Activated CD8-positive, alpha-beta T cell treated with anti-CD3 and anti-CD28 coated beads for 36 hours (primary cell): ENCODE data around the gene FBXO3. TPM values are rescaled to one million over a fixed set of nuclear protein-coding genes. Genes with fewer than 3 reads are reported as not detected.

Source experiments
- ATAC-seq: fragments of 200-7000 bp; cut with Tn5 transposase; one replicate; pipeline ENCODE4 v1.10.0; 2021; ENCODE audit warnings: mild to moderate bottlenecking, moderate library complexity
- CTCF ChIA-PET: fragments of 350-600 bp; sonication (Branson Sonifier 250); formaldehyde crosslinking; loops from one replicate; lab custom pipeline; 2021; ENCODE audit warnings: antibody characterized with exemption; lab: Charles Lee
- POLR2A ChIA-PET: fragments of 350-600 bp; sonication (Branson Sonifier 250); formaldehyde crosslinking; loops from one replicate; lab custom pipeline; 2021; ENCODE audit warnings: antibody characterized with exemption; lab: Charles Lee
- DNase-seq: peaks from one replicate; pipeline ENCODE4 v3.0.0-alpha.2; 2020
- H3K27ac Mint-ChIP-seq: one replicate; pipeline ENCODE4 v1.8.0; 2021; ENCODE audit warnings: mild to moderate bottlenecking, mixed read lengths
- H3K27me3 Mint-ChIP-seq: one replicate; pipeline ENCODE4 v1.8.0; 2021; ENCODE audit warnings: mixed read lengths
- H3K36me3 Mint-ChIP-seq: one replicate; pipeline ENCODE4 v1.8.0; 2021; ENCODE audit warnings: low read depth, mixed read lengths
- H3K4me1 Mint-ChIP-seq: one replicate; pipeline ENCODE4 v1.8.0; 2021; ENCODE audit warnings: low read depth, mixed read lengths
- H3K4me3 Mint-ChIP-seq: one replicate; pipeline ENCODE4 v1.8.0; 2021; ENCODE audit warnings: mild to moderate bottlenecking, moderate library complexity, mixed read lengths
- H3K9me3 Mint-ChIP-seq: one replicate; pipeline ENCODE4 v1.8.0; 2021; ENCODE audit warnings: mixed read lengths
- intact Hi-C: fragments of 100-400 bp; cut with micrococcal nuclease; formaldehyde crosslinking; loops from one replicate; pipeline ENCODE4 v1.10.0; 2022
- total RNA-seq, 2 experiments: library from RNA; stranded (reverse); gene quantifications; one replicate each; pipeline ENCODE4 v1.2.3, GENCODE V29; 2021
- TF ChIP-seq, protein P1 (sequence below): fragments of 200-600 bp; IDR thresholded peaks from one replicate; pipeline ENCODE4 v1.8.0; 2022; ENCODE audit warnings: antibody characterized with exemption, mild to moderate bottlenecking

FBXO3 gene
- total RNA-seq, 2 experiments from 2014 or later: 9.0 to 11.5 TPM

DNA sequence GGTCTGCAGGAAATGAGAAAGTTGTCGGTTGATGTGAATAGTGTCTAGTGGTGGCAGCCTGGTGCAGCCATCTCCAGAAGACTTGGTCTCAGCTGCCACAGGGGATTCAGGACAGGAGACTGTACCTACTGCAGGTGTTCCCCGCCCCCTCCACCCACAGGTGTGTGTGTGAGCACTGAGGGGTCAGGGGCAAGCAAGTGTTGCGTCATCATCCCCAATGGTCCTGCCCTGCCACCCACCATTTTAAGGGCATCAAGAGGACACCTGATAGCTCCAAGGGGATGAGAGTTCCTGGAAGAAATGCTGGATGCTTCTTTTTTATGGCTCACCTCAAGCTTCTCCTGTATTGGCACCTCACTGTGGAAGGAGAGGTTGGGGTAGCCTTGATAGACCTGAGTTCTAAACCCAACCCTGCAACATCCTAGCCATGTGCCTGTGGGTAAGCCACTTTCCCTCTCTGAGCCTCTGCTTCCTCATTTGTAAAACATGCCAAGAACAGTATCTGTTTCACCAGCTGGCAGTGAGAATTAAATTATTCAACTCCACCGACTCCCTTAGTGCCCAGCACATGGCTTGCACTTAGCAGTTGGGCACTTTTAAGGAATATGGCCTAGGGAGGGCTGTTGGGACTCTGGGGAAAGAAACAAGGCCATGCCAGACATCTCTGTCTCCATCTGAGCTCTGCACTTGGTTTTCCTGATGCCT is 79.8 kb downstream of the FBXO3 start:
- intact Hi-C loops: no loop called here
- Mint-ChIP-seq H3K9me3 (no peaks in the 10 kb centered on the region), H3K27me3 (peaks cover 7% of the 10 kb centered on the region), H3K4me3 (no peak overlapping the region), H3K4me1 (peaks cover 6% of the 10 kb centered on the region), H3K36me3 (no peaks in the 10 kb centered on the region), H3K27ac (no peak overlapping the region)
- TF ChIP-seq, protein P1, sequence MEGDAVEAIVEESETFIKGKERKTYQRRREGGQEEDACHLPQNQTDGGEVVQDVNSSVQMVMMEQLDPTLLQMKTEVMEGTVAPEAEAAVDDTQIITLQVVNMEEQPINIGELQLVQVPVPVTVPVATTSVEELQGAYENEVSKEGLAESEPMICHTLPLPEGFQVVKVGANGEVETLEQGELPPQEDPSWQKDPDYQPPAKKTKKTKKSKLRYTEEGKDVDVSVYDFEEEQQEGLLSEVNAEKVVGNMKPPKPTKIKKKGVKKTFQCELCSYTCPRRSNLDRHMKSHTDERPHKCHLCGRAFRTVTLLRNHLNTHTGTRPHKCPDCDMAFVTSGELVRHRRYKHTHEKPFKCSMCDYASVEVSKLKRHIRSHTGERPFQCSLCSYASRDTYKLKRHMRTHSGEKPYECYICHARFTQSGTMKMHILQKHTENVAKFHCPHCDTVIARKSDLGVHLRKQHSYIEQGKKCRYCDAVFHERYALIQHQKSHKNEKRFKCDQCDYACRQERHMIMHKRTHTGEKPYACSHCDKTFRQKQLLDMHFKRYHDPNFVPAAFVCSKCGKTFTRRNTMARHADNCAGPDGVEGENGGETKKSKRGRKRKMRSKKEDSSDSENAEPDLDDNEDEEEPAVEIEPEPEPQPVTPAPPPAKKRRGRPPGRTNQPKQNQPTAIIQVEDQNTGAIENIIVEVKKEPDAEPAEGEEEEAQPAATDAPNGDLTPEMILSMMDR: no peak
- ATAC-seq: no peak
- POLR2A ChIA-PET: interaction anchor here (0.7 to 1.9 kb wide), 2 partner anchors 9 to 13 kb away, joined by 3 to 4 read pairs; no protein-coding TSS in a partner anchor
- no peak for DNase-seq
- CTCF ChIA-PET: interaction anchor here (1.2 kb wide), 1 partner anchor 60 kb away, joined by 3 read pairs; no protein-coding TSS in a partner anchor

DNA sequence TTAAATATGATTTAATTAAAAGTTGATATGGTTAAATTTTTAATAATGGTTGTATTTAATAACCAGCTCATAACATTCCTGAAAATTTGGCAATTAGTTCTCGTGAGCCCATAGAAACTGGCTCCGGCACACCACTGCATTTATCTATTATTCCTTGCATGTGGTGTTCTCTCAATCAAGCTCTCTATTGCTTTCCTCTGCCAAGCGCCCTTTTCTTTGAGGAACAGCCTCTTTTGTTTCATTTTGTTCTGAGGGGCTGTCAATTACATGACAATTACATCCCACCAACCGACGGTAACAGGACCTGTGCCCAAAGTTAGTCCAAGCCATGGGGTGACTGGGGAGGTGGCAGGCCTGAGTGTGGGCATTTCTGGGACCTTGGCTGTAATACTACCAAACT is 81.8 kb downstream of the FBXO3 start:
- CTCF ChIA-PET: interaction anchor here (1.7 kb wide), 1 partner anchor 93 kb away, joined by 3 read pairs; no protein-coding TSS in a partner anchor
- intact Hi-C loops: no loop called here
- Mint-ChIP-seq H3K27ac (no peak overlapping the region), H3K4me1 (peaks cover 6% of the 10 kb centered on the region), H3K36me3 (no peaks in the 10 kb centered on the region), H3K27me3 (peaks cover 6% of the 10 kb centered on the region), H3K9me3 (no peaks in the 10 kb centered on the region), H3K4me3 (no peak overlapping the region)
- TF ChIP-seq, protein P1: no peak
- DNase-seq (no peak), ATAC-seq (no peak)
- POLR2A ChIA-PET: interaction anchor here (1.3 kb wide), 1 partner anchor 24 kb away, joined by 3 read pairs; no protein-coding TSS in a partner anchor

DNA sequence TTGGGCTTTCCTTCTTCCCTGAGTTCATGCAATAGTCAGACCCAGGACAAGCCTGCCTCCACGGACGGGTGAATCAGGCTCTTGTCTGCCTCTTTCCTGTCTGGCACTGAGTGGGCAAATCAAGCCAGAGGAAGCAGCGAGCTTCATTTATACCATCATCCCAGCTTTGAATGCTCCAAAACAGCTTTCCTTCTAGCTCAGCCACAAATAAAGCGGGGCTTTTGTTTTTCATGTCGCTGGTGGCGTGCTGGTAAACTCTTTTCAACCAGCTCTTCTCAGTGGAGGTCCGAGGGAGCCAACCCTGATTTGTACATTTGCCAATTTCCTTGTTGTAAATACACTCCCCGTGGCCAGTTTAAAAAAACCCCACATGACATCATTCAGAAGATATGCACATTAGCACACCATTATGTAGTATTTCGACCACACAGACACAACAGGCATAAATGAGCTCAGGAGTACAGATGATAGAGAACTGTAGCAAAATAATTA is 82.3 kb downstream of the FBXO3 start:
- no peaks in the 10 kb centered on the region for H3K36me3 Mint-ChIP-seq
- peaks cover 6% of the 10 kb centered on the region for H3K4me1 Mint-ChIP-seq
- peaks cover 6% of the 10 kb centered on the region for H3K27me3 Mint-ChIP-seq
- intact Hi-C loops: no loop called here
- peaks cover 2% of the 10 kb centered on the region for H3K9me3 Mint-ChIP-seq
- DNase-seq: no peak
- TF ChIP-seq, protein P1: no peak
- CTCF ChIA-PET: interaction anchor here (1.7 kb wide), 1 partner anchor 93 kb away, joined by 3 read pairs; no protein-coding TSS in a partner anchor
- no peak overlapping the region for H3K27ac Mint-ChIP-seq
- ATAC-seq: no peak
- no peak overlapping the region for H3K4me3 Mint-ChIP-seq
- POLR2A ChIA-PET: interaction anchor here (1.3 kb wide), 1 partner anchor 24 kb away, joined by 3 read pairs; no protein-coding TSS in a partner anchor

DNA sequence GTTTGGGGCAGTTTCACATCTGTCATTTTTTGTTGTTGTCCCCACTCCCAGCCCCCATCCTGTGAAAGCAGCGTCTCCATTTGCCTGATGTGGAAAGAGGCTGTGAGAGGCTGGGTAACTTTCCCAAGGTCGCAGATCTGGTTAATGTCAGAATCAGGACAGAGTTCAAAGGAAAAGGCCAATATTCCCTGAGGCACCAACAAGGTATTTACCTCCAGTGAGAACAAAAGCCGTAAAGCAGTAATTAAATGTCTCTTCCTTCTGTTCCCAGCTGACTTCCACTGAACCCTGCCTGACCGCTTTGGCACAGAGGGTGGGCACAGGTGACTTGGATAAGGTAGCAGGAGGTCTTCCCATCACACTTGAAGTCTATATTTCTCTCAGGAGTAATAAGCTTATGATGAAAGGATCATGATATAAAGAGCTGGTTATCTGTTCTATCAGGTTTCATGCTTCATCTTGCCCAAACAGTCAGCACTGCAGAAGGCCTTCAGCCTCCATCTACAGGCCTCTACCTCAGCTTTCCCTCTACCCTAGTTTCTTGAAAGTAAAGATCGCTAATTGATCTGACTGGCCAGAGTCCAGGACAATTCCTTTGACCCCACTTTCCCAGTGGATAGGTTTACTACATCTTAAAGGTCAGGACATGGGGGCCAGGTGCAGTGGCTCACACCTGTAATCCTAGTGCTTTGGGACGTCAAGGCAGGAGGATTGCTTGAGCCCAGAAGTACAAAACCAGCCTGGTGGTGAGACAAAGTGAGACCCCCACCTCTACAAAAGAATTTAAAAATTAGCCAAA is 83.1 kb downstream of the FBXO3 start:
- CTCF ChIA-PET: interaction anchor here (1.7 kb wide), 1 partner anchor 94 kb away, joined by 3 read pairs; no protein-coding TSS in a partner anchor
- no peak overlapping the region for H3K27ac Mint-ChIP-seq
- intact Hi-C loops: no loop called here
- H3K4me3 Mint-ChIP-seq: no peak overlapping the region
- peaks cover 4% of the 10 kb centered on the region for H3K27me3 Mint-ChIP-seq
- POLR2A ChIA-PET: interaction anchor here (1.3 kb wide), 1 partner anchor 25 kb away, joined by 3 read pairs; no protein-coding TSS in a partner anchor
- no peak for ATAC-seq
- TF ChIP-seq, protein P1: no peak
- H3K36me3 Mint-ChIP-seq: no peaks in the 10 kb centered on the region
- DNase-seq: no peak
- H3K4me1 Mint-ChIP-seq: peaks cover under 1% of the 10 kb centered on the region
- peaks cover 2% of the 10 kb centered on the region for H3K9me3 Mint-ChIP-seq

Other genes starting within 250 kb of the FBXO3 start
- not detected for gene C11orf91, start 73.7 kb downstream of the FBXO3 start, total RNA-seq
- gene CD59, start 38.1 kb downstream of the FBXO3 start, total RNA-seq: 10 to 100 TPM; 36.0 to 36.1 TPM
- gene LMO2, start 117.6 kb upstream of the FBXO3 start, total RNA-seq: not detected